Activated CD8-positive, alpha-beta T cell treated with anti-CD3 and anti-CD28 coated beads, Interleukin-2, amount 10 ng/mL, durations not matched to agents 7 days and 5 days (primary cell): ENCODE results near the gene HJV. TPM values are rescaled to one million over a fixed set of nuclear protein-coding genes. Genes with fewer than 3 reads are reported as not detected.
A peak's percentile ranks its signal among the peaks of the same experiment; 100 is the strongest.

Source experiments
- ATAC-seq: fragments of 150-1000 bp; cut with Tn5 transposase; one replicate; pipeline ENCODE4 v1.10.0; 2021; ENCODE audit warnings: moderate library complexity
- CTCF ChIA-PET: fragments of 350-600 bp; sonication (Branson Sonifier 250); formaldehyde crosslinking; loops from one replicate; lab custom pipeline; 2021; ENCODE audit warnings: antibody characterized with exemption; lab: Charles Lee
- POLR2A ChIA-PET: fragments of 350-600 bp; sonication (Branson Sonifier 250); formaldehyde crosslinking; loops from one replicate; lab custom pipeline; 2021; ENCODE audit warnings: antibody characterized with exemption; lab: Charles Lee
- DNase-seq: peaks from one replicate; pipeline ENCODE4 v3.0.0-alpha.2; 2020
- H3K27ac Mint-ChIP-seq: one replicate; pipeline ENCODE4 v1.8.0; 2021; ENCODE audit warnings: mild to moderate bottlenecking, mixed read lengths
- H3K27me3 Mint-ChIP-seq: one replicate; pipeline ENCODE4 v1.8.0; 2021; ENCODE audit warnings: low read depth, mixed read lengths
- H3K36me3 Mint-ChIP-seq: one replicate; pipeline ENCODE4 v1.8.0; 2021; ENCODE audit warnings: low read depth, mixed read lengths
- H3K4me1 Mint-ChIP-seq: one replicate; pipeline ENCODE4 v1.8.0; 2021; ENCODE audit warnings: low read depth, mixed read lengths
- H3K4me3 Mint-ChIP-seq: one replicate; pipeline ENCODE4 v1.8.0; 2021; ENCODE audit warnings: mild to moderate bottlenecking, mixed read lengths
- H3K9me3 Mint-ChIP-seq: one replicate; pipeline ENCODE4 v1.8.0; 2022; ENCODE audit warnings: mixed read lengths; ENCODE audit not compliant: insufficient read depth
- total RNA-seq, 2 experiments: library from RNA; stranded (reverse); gene quantifications; one replicate each; pipeline ENCODE4 v1.2.3, GENCODE V29; 2021

The HJV gene
- total RNA-seq, 2 experiments from 2014 or later, result not detected

DNA sequence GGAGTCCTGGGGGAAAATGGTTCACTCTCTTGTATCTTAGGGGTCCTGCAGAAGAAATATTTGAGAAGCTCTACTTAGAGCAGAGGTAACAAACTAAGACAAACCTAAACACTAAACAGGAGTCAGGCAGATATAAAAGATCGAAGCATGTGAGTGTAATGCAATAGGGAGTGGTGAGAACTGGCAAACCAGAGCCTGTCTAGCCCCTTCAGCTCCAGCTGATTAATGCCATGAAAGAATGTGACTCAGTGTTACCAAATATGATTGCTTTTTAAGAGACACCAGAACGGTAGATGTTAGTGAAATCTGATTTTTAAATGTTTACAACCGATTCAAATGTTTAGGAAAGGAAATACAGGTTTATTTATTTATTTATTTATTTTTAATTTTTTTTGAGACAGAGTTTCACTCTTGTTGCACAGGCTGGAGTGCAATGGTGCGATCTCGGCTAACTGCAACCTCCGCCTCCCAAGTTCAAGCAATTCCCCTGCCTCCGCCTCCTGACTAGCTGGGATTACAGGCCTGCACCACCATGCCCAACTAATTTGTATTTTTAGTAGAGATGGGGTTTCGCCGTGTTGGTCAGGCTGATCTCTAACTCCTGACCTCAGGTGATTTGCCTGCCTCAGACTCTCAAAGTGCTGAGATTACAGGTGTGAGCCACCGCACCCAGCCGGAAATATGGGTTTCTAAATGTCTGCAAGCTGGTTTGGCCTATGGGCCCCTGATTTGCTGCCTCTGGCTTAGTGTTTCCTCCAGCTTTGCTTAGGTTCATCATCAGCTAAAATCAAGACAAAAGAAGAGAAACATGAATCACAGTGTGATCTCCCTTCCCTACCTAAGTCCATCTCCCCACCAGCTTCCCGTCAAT, 37.3 kb downstream of the HJV start:
- H3K27ac Mint-ChIP-seq, result peak overlapping the region; percentile 67
- POLR2A ChIA-PET, result interaction anchor here (1.4 to 6.1 kb wide), 2 partner anchors 9 to 12 kb away, joined by 12 to 55 read pairs; partner anchors contain the start of gene TXNIP
- H3K36me3 Mint-ChIP-seq, result no peaks in the 10 kb centered on the region
- H3K27me3 Mint-ChIP-seq, result no peaks in the 10 kb centered on the region
- peaks cover 47% of the 10 kb centered on the region for H3K4me1 Mint-ChIP-seq
- no peak overlapping the region for H3K4me3 Mint-ChIP-seq
- DNase-seq (peak; percentile 46), ATAC-seq (no peak)
- H3K9me3 Mint-ChIP-seq, result no peaks in the 10 kb centered on the region
- CTCF ChIA-PET, result interaction anchor here (1.0 to 1.6 kb wide), 4 partner anchors 14 to 139 kb away, joined by 3 to 5 read pairs (median 4); no protein-coding TSS in a partner anchor

DNA sequence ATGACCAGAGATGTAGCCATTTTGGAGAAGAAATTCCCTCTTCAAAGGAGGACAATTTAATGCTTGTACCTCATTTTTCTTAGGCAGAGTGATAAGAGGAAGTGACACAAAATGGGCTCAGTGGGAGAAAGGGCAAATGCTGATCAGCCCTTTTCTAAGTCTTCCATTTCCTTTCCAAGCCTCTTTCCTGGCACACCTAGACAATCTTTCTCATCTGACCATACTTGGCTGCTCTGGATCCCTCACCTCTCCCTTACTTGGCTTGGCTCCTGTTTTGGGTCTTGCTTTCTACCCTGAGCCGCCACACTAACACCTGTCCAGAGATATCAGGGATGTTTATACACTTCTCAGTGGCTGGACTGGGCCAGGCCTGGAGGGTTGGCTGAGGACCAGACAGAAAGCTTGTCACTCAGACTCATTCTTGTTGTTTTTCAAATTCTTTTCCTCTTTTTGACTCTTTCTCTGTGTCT, 38.3 kb downstream of the HJV start:
- H3K27me3 Mint-ChIP-seq, result no peaks in the 10 kb centered on the region
- H3K4me1 Mint-ChIP-seq, result peaks cover 39% of the 10 kb centered on the region
- no peak overlapping the region for H3K4me3 Mint-ChIP-seq
- POLR2A ChIA-PET, result interaction anchor here (1.4 to 8.1 kb wide), 2 partner anchors 10 kb away, joined by 12 to 373 read pairs; partner anchors contain the start of gene TXNIP
- ATAC-seq (no peak), DNase-seq (no peak)
- H3K27ac Mint-ChIP-seq, result peak overlapping the region; percentile 7
- H3K36me3 Mint-ChIP-seq, result no peaks in the 10 kb centered on the region
- CTCF ChIA-PET, result interaction anchor here (8.7 kb wide), 1 partner anchor 10 kb away, joined by 235 read pairs; the partner anchor contains the start of gene TXNIP
- H3K9me3 Mint-ChIP-seq, result no peaks in the 10 kb centered on the region

DNA sequence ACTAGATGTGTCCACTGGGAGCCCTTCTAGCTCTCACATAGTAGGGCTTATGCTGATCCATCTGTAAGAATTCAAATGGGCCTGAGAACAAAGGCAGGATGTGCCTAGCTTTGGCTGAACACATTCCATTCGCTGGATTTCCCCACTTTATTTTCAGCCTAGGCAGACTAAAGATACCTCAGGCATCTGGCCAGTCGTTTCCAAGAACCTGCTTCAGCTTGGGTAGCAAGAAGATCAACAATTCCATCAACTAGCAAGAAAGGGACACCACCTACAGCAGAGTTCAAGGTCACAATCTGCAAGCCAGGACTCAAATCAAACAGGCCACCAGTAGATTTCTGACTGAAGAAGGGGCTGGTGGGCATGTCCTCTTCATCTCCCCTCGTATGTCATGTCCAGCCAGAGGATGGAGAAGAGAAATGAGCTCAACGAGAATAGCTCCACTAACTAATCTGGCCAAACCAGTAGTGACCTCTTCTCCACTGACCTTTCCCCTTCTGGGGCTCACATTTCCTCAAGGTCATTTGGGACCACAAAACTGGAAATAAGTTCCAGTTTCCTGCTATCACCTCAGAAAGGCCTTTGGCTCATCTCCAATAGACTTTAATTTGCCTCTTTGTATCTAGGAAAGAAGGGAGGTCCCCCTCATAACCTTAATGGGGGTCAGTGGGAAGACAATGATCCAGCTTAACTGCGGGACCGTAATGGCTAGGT, 39.4 kb downstream of the HJV start:
- Mint-ChIP-seq H3K27me3 (no peaks in the 10 kb centered on the region), H3K27ac (peak overlapping the region; percentile 26), H3K4me1 (peaks cover 33% of the 10 kb centered on the region), H3K4me3 (no peak overlapping the region), H3K9me3 (no peaks in the 10 kb centered on the region), H3K36me3 (peaks cover 3% of the 10 kb centered on the region)
- ATAC-seq (no peak), DNase-seq (no peak)
- ChIA-PET CTCF (interaction anchor here (0.8 to 8.7 kb wide), 4 partner anchors 11 to 57 kb away, joined by 3 to 269 read pairs (median 120); partner anchors contain the start of genes RBM8A and TXNIP), POLR2A (interaction anchor here (6.4 to 8.1 kb wide), 2 partner anchors 11 to 18 kb away, joined by 58 to 373 read pairs; partner anchors contain the start of genes ANKRD34A, POLR3GL and TXNIP)

DNA sequence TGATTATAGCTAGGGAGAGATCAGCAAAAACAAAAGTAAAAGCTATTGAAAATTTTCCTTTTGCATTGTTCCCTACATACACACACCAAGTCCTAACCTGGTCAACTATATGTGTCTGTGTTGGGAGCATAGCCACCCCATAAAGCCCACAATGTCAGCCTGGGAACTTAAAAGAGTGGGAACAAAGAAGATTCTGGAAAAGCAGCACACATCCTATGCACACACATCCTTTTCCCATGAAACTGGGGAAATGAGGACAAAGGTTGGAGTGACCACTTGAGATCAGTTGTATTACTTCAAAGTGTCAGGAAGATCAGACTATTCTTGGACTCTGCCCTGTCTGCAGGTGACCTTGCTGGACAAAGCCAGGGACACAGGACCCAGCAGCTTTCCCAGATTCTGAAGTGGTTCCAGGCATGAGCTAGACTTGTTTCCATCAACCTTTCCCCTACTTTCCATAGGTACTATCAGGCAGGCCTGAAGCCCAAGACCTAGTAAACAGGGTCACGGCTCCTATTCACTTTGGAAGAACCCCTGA, 41.0 kb downstream of the HJV start:
- POLR2A ChIA-PET, result interaction anchor here (0.6 to 8.1 kb wide), 10 partner anchors 12 to 71 kb away, joined by 4 to 373 read pairs (median 19); partner anchors contain the start of genes ANKRD34A, LIX1L, PEX11B and POLR3GL
- H3K9me3 Mint-ChIP-seq, result no peaks in the 10 kb centered on the region
- ATAC-seq (no peak), DNase-seq (no peak)
- H3K4me3 Mint-ChIP-seq, result no peak overlapping the region
- no peaks in the 10 kb centered on the region for H3K27me3 Mint-ChIP-seq
- no peak overlapping the region for H3K27ac Mint-ChIP-seq
- H3K36me3 Mint-ChIP-seq, result peaks cover 3% of the 10 kb centered on the region
- CTCF ChIA-PET, result interaction anchor here (1.3 to 8.7 kb wide), 10 partner anchors 13 to 134 kb away, joined by 3 to 269 read pairs (median 44); partner anchors contain the start of genes ANKRD34A, LIX1L, NUDT17 and POLR3GL
- H3K4me1 Mint-ChIP-seq, result peaks cover 27% of the 10 kb centered on the region

DNA sequence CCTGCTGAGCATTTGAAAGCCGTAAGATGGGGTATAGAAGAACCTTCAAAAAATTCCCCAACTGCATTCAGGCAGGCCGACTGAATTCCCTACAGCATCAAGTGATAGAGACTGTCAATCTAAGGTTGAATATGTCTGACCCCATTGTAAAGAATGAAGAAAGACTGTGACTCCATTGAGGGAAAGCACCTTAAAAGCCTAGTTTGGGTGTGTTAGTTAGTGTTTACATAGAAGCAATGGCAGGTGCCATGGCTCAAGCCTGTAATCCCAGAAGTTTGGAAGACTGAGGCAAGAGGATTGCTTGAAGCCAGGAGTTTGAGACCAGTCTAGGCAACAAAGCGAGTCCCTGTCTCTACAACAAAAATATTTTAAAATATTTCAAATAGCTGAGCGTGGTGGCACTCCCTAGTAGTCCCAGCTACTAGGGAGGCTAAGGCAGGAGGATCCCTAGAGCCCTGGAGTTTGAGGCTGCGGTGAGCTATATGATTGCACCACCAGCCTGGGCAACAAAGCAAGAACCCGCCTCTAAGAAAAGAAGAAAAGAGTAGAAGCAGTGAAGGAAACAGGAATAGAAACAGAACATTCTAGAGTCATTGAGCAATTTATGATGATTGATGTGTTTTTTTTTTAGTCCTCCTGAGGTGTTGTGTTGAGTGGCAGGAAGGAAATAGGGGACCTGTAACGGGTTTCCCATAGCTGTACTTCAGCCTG, 41.6 kb downstream of the HJV start:
- Mint-ChIP-seq H3K9me3 (no peaks in the 10 kb centered on the region), H3K36me3 (peaks cover 3% of the 10 kb centered on the region), H3K27ac (no peak overlapping the region), H3K4me3 (no peak overlapping the region), H3K4me1 (peaks cover 21% of the 10 kb centered on the region), H3K27me3 (no peaks in the 10 kb centered on the region)
- no peak for DNase-seq
- ChIA-PET POLR2A (interaction anchor here (0.9 to 8.1 kb wide), 11 partner anchors 13 to 72 kb away, joined by 3 to 373 read pairs (median 13); partner anchors contain the start of genes ANKRD34A, LIX1L, PEX11B and POLR3GL), CTCF (interaction anchor here (1.3 to 8.7 kb wide), 14 partner anchors 12 to 134 kb away, joined by 3 to 269 read pairs (median 34); partner anchors contain the start of genes ANKRD34A, LIX1L, NUDT17 and PIAS3)
- peak; percentile 20 for ATAC-seq

DNA sequence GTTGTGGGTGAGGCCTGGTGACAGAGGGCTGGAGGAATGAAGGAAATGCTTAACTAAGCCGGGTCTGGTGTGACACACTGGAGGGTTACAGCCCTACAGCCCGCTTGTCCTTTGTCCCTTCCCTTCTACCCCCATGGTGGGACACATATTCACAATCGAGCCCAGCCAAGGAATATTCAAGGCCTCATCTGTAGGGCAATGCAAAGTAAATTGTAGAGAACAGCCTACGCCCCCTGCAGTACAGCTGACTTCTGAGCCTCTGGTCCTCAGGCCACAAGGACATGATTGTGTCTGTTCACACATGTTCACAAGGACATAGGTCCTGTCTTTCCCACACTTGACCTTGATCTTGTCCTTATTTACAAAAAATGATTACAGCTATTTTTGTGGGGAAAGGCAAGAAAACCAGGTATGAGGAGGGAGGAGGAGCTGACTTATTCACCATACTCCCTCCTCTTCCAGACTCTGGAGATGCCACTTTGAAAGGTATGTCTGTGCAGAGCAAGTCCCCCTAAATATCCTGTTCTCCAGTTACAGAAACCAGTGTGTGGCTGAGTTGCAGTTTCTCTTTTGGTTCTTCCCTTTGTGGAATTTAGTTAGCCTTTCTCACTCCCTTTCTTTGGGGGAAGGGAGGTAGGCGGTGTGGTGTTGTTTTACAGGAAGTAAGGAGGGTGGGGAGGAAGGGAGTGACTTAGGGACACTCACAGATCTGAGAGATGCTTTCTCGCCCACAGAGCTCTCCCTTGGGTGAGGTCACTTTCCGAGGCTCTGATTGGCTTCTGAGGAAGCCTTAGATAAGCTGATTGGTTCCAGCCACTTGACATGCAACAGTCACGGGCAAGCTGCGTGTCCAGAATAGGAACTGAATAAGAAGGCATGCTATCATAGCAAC, 42.4 kb downstream of the HJV start:
- DNase-seq, result peak; percentile 93
- peaks cover 16% of the 10 kb centered on the region for H3K4me1 Mint-ChIP-seq
- H3K36me3 Mint-ChIP-seq, result peaks cover 4% of the 10 kb centered on the region
- ChIA-PET POLR2A (interaction anchor here (0.9 to 8.1 kb wide), 12 partner anchors 14 to 134 kb away, joined by 3 to 373 read pairs (median 12); partner anchors contain the start of genes ANKRD34A, LIX1L, NUDT17 and PEX11B), CTCF (interaction anchor here (0.7 to 8.7 kb wide), 17 partner anchors 11 to 133 kb away, joined by 3 to 269 read pairs (median 25); partner anchors contain the start of genes ANKRD34A, ITGA10, LIX1L and NUDT17)
- H3K27ac Mint-ChIP-seq, result no peak overlapping the region
- no peaks in the 10 kb centered on the region for H3K27me3 Mint-ChIP-seq
- peak; percentile 89 for ATAC-seq
- H3K9me3 Mint-ChIP-seq, result no peaks in the 10 kb centered on the region
- no peak overlapping the region for H3K4me3 Mint-ChIP-seq

DNA sequence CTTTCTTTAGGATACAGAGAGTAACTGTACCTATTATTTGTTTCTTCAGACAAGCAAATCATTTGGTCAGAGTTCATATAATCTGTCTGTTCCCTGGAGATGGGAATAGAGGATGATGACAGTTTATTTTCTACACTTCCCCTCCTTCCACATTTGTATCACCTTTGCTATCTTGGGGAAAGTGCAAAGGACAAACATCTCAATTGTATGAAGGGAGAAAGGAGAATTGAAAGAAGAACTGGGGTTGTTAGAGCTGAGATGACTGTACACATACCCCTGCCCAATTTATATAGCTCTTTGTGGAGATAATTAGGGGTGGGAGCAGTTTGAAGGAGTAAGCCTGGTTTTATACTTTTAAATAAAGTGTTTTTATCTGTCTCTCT, 43.1 kb downstream of the HJV start:
- no peaks in the 10 kb centered on the region for H3K27me3 Mint-ChIP-seq
- no peaks in the 10 kb centered on the region for H3K9me3 Mint-ChIP-seq
- CTCF ChIA-PET, result interaction anchor here (1.2 to 8.7 kb wide), 17 partner anchors 10 to 132 kb away, joined by 3 to 269 read pairs (median 25); partner anchors contain the start of genes ANKRD34A, ITGA10, LIX1L and NUDT17
- ATAC-seq (no peak), DNase-seq (no peak)
- H3K36me3 Mint-ChIP-seq, result peaks cover 5% of the 10 kb centered on the region
- H3K27ac Mint-ChIP-seq, result no peak overlapping the region
- peaks cover 11% of the 10 kb centered on the region for H3K4me1 Mint-ChIP-seq
- no peak overlapping the region for H3K4me3 Mint-ChIP-seq
- POLR2A ChIA-PET, result interaction anchor here (1.1 to 8.1 kb wide), 10 partner anchors 14 to 133 kb away, joined by 3 to 373 read pairs (median 19); partner anchors contain the start of genes ANKRD34A, LIX1L, NUDT17 and POLR3GL

DNA sequence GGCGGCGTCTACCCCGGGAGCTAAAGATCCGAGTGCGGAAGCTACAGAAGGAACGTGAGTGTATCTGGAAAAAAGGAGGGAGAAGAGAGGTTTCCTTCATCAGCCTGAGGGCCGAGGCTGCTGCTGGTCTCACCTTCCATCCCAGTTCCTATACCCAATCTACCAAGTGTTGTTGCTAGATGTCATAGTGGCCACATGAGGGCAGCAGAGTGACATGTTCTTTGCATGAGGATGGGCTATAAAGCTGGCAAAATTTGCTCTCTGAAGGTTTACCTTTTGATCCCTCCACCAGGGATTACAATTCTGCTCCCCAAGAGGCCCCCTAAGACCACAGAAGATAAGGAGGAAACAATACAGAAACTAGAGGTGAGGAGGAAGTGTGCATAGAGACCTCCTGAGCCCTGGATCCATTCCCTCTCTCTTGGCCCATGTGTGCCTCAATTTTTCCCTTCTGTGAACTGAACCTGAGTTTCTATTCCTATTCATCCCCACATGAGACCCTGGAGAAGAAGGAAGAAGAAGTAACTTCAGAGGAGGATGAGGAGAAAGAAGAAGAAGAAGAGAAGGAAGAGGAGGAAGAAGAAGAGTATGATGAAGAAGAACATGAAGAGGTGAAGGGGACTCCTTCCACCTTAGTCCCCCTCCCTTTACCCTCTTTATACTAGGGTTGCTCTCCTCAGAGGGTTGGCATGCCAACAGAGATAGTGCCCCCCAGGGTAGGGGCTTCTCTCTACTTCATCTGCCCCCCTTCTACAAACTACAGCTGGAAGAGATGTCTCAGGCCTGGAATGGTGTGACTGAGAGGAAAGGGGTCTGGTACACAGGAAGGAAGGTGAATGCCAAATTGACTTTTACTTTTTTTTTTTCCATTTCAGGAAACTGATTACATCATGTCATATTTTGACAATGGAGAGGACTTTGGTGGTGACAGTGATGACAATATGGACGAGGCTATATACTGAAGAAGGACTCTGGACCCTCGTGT, 43.8 kb downstream of the HJV start:
- H3K27ac Mint-ChIP-seq, result no peak overlapping the region
- no peak overlapping the region for H3K4me3 Mint-ChIP-seq
- CTCF ChIA-PET, result interaction anchor here (0.6 to 8.7 kb wide), 24 partner anchors 10 to 149 kb away, joined by 3 to 269 read pairs (median 8); partner anchors contain the start of genes ANKRD34A, ITGA10, LIX1L and NUDT17
- DNase-seq (peak; percentile 86), ATAC-seq (peak; percentile 34)
- POLR2A ChIA-PET, result interaction anchor here (0.6 to 8.1 kb wide), 13 partner anchors 12 to 132 kb away, joined by 3 to 373 read pairs (median 10); partner anchors contain the start of genes ANKRD34A, LIX1L, NUDT17 and POLR3GL
- H3K36me3 Mint-ChIP-seq, result peaks cover 5% of the 10 kb centered on the region
- no peaks in the 10 kb centered on the region for H3K27me3 Mint-ChIP-seq
- H3K4me1 Mint-ChIP-seq, result peaks cover 4% of the 10 kb centered on the region
- H3K9me3 Mint-ChIP-seq, result no peaks in the 10 kb centered on the region
